ENCODE results near the gene FMN1.

DNA sequence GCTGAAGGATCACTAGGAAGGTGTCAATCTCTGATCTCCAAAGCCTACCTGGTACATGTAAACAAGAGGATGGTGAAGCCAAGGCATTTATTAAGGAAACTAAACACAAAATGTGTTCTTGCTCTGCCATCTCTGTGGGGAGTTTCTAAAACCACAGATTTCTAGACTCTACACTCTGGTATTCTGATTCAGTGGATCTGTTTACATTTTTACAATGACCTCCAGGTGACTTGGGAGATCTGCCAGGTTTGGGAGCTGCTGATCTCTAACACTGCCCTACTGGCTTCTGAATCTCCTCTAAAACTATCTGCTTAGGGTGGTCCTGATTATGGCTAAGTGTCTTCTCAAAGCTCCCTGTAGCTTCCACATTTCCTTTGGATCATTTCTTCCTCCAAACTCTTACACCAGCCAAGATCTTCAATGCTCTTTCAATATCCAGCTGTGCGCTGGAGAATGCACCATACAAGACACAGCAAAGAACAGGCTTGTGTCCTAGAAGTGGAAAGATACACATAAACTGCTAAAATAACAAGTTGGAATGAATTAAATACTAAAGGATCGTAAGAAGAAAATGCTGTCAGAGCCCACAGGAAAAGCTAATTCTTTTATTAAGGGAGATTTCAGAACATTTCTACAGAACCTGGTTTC is 404.0 kb downstream of the FMN1 start:
- TF ChIP-seq, protein P1, sequence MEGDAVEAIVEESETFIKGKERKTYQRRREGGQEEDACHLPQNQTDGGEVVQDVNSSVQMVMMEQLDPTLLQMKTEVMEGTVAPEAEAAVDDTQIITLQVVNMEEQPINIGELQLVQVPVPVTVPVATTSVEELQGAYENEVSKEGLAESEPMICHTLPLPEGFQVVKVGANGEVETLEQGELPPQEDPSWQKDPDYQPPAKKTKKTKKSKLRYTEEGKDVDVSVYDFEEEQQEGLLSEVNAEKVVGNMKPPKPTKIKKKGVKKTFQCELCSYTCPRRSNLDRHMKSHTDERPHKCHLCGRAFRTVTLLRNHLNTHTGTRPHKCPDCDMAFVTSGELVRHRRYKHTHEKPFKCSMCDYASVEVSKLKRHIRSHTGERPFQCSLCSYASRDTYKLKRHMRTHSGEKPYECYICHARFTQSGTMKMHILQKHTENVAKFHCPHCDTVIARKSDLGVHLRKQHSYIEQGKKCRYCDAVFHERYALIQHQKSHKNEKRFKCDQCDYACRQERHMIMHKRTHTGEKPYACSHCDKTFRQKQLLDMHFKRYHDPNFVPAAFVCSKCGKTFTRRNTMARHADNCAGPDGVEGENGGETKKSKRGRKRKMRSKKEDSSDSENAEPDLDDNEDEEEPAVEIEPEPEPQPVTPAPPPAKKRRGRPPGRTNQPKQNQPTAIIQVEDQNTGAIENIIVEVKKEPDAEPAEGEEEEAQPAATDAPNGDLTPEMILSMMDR (conservative IDR thresholded peaks at IDR 0.05; ENCODE audit: low read depth, low read length) = no peak
- TF ChIP-seq EZH2 (IDR thresholded peaks at IDR 0.05; ENCODE audit: low read length, unreplicated experiment) = no peak
- TF ChIP-seq EZH2phosphoT487 (IDR thresholded peaks at IDR 0.05; ENCODE audit: borderline replicate concordance, low read length) = no peak

Measured in PC-3 (cell line).